IMR-90 (cell line): ENCODE measurements around the gene APC2.

ENCODE experiments used
- BHLHE40 ChIP-seq: fragments of 150-350 bp; IDR thresholded peaks from 2 replicates; pipeline ENCODE4 v1.6.1; 2016; ENCODE audit warnings: mild to moderate bottlenecking, low read depth, low read length
- FOS ChIP-seq: fragments of 150-350 bp; IDR thresholded peaks from 2 replicates; pipeline ENCODE4 v1.6.1; 2016; ENCODE audit warnings: low read depth, low read length
- MAZ ChIP-seq: IDR thresholded peaks from 2 replicates; pipeline ENCODE4 v1.6.1; 2012; ENCODE audit warnings: low read depth, mild to moderate bottlenecking, low read length, improper control_type of control experiment, moderate library complexity, borderline replicate concordance
- POLR2A ChIP-seq: IDR thresholded peaks from 2 replicates; pipeline ENCODE4 v1.6.1; 2012; ENCODE audit warnings: mild to moderate bottlenecking, low read depth, low read length
- RAD21 ChIP-seq: IDR thresholded peaks from 2 replicates; pipeline ENCODE4 v1.6.1; 2012; ENCODE audit warnings: low read length, improper control_type of control experiment
- RCOR1 ChIP-seq: IDR thresholded peaks from 2 replicates; pipeline ENCODE4 v1.6.1; 2012; ENCODE audit warnings: mild to moderate bottlenecking, low read length, improper control_type of control experiment; ENCODE audit not compliant: insufficient replicate concordance
- RFX5 ChIP-seq: IDR thresholded peaks from 2 replicates; pipeline ENCODE4 v1.8.0; 2012; ENCODE audit warnings: low read depth, mild to moderate bottlenecking, low read length, moderate library complexity
- SMC3 ChIP-seq: fragments of 150-350 bp; IDR thresholded peaks from 2 replicates; pipeline ENCODE4 v1.6.1; 2016; ENCODE audit warnings: low read depth, mild to moderate bottlenecking, antibody characterized with exemption, low read length, moderate library complexity
- TF ChIP-seq, protein P1 (sequence below): conservative IDR thresholded peaks from 2 replicates; pipeline ENCODE4 v1.5.1; 2012; ENCODE audit warnings: mild to moderate bottlenecking, low read depth, low read length, improper control_type of control experiment
- TF ChIP-seq, protein P2 (sequence below): fragments of 150-350 bp; IDR thresholded peaks from 2 replicates; pipeline ENCODE4 v1.6.1; 2016; ENCODE audit warnings: low read depth, mild to moderate bottlenecking, low read length, moderate library complexity, borderline replicate concordance

DNA sequence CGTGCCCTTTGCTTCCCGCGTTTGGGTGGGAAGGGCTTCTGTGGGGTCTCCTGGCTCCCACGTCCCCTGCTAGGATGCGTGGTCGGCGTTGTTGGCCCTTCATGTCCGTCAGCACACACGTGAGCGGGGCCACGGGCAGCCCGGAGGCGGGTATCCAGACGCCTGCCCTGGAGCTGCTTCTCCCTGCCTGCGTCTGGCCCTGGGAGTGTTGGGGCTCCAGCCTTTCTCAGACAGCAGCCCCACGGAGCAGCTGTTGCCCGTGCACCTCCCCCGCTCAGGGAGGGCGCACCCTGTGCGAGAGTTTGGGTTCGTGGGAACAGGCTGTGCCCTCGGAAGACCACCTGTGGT lies 28.0 kb upstream of the APC2 start:
- TF ChIP-seq, protein P1, sequence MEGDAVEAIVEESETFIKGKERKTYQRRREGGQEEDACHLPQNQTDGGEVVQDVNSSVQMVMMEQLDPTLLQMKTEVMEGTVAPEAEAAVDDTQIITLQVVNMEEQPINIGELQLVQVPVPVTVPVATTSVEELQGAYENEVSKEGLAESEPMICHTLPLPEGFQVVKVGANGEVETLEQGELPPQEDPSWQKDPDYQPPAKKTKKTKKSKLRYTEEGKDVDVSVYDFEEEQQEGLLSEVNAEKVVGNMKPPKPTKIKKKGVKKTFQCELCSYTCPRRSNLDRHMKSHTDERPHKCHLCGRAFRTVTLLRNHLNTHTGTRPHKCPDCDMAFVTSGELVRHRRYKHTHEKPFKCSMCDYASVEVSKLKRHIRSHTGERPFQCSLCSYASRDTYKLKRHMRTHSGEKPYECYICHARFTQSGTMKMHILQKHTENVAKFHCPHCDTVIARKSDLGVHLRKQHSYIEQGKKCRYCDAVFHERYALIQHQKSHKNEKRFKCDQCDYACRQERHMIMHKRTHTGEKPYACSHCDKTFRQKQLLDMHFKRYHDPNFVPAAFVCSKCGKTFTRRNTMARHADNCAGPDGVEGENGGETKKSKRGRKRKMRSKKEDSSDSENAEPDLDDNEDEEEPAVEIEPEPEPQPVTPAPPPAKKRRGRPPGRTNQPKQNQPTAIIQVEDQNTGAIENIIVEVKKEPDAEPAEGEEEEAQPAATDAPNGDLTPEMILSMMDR = no peak
- TF ChIP-seq MAZ = no peak
- TF ChIP-seq POLR2A = no peak
- no peak for TF ChIP-seq RCOR1
- no peak for TF ChIP-seq SMC3
- no peak for TF ChIP-seq FOS
- TF ChIP-seq, protein P2, sequence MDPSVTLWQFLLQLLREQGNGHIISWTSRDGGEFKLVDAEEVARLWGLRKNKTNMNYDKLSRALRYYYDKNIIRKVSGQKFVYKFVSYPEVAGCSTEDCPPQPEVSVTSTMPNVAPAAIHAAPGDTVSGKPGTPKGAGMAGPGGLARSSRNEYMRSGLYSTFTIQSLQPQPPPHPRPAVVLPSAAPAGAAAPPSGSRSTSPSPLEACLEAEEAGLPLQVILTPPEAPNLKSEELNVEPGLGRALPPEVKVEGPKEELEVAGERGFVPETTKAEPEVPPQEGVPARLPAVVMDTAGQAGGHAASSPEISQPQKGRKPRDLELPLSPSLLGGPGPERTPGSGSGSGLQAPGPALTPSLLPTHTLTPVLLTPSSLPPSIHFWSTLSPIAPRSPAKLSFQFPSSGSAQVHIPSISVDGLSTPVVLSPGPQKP = no peak
- no peak for TF ChIP-seq RFX5
- TF ChIP-seq RAD21 = no peak
- no peak for TF ChIP-seq BHLHE40
